GM21529 (cell line): Measurements from ENCODE around the gene TTLL4.
A peak's percentile ranks its signal among the peaks of the same experiment; 100 is the strongest.
"Not testable (repeated sequence)": the region's sequence is repeated elsewhere in the genome, so short reads cannot be mapped to it uniquely, and the experiment has no call there.

Experiments
- ATAC-seq: cut with Tn5 transposase; IDR thresholded peaks from one replicate; pipeline ENCODE4 v1.9.1; 2021; ENCODE audit not compliant: unreplicated experiment

Gene TTLL4, protein sequence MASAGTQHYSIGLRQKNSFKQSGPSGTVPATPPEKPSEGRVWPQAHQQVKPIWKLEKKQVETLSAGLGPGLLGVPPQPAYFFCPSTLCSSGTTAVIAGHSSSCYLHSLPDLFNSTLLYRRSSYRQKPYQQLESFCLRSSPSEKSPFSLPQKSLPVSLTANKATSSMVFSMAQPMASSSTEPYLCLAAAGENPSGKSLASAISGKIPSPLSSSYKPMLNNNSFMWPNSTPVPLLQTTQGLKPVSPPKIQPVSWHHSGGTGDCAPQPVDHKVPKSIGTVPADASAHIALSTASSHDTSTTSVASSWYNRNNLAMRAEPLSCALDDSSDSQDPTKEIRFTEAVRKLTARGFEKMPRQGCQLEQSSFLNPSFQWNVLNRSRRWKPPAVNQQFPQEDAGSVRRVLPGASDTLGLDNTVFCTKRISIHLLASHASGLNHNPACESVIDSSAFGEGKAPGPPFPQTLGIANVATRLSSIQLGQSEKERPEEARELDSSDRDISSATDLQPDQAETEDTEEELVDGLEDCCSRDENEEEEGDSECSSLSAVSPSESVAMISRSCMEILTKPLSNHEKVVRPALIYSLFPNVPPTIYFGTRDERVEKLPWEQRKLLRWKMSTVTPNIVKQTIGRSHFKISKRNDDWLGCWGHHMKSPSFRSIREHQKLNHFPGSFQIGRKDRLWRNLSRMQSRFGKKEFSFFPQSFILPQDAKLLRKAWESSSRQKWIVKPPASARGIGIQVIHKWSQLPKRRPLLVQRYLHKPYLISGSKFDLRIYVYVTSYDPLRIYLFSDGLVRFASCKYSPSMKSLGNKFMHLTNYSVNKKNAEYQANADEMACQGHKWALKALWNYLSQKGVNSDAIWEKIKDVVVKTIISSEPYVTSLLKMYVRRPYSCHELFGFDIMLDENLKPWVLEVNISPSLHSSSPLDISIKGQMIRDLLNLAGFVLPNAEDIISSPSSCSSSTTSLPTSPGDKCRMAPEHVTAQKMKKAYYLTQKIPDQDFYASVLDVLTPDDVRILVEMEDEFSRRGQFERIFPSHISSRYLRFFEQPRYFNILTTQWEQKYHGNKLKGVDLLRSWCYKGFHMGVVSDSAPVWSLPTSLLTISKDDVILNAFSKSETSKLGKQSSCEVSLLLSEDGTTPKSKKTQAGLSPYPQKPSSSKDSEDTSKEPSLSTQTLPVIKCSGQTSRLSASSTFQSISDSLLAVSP

DNA sequence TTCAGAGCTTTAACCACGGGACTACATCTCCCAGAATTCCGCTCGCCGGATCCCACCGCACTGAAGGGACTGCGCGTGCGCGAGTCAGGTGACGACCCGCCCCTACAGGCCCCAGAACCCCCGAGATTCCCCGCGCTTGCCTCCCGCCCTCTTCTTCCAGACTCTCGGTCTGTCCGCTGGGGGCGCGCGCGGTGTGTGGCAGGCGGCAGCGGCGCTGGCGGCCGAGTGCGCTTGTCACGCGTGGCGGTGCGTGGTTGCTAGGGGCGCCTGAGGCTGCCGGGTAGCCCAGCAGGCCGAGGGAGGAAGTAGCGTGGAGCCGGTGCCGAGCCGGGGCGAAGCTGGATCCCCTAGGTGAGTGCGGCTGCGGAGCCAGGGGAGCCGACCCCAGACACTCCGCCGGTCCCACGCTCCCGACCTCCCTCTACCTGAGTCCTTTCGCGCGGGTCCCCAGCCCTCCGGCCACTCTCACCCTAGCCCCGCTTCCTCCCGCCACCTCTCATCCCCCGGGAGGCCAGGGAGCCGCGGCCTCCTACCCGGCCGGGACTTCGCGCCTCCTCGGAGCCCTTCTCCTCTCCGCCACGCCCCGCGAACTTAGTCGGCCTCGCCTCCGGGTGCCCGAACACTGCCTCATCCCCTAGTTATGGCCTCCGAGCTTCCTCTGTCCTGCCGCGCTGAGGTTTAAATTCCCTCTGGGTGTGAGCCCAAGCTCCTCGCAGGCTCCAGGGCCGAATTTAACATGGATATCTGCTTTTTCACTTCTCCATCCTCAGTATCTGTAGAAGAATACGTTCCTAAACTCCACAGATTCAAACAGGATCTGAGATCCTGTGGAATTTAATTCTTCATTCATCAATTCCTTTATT, at the start of gene TTLL4:
Gene TTLL4, plus strand, starts transcription at position 149 of the 863 bp plus-strand sequence. CDS start 26,842 bp downstream, outside the sequence.
- ATAC-seq = peak; percentile 87

DNA sequence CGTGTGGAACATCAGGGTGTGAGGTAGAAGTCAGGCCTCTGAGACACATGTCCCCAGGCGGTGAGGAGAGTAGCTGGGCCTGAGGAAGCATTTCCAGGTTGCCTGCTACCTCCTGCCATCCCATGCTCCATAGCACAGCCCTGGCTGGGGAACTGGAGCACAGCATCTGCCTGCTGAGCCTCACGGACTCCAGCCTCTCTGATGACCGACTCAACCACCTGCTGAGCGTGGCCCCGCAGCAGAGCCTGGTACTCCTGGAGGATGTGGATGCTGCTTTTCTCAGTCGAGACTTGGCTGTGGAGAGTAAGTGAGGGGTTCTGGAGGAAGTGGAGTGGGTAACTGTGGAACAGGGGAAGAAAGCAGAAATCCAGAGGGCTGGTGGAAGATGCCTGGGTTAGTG, 48.3 kb upstream of the TTLL4 start:
- no peak for ATAC-seq

DNA sequence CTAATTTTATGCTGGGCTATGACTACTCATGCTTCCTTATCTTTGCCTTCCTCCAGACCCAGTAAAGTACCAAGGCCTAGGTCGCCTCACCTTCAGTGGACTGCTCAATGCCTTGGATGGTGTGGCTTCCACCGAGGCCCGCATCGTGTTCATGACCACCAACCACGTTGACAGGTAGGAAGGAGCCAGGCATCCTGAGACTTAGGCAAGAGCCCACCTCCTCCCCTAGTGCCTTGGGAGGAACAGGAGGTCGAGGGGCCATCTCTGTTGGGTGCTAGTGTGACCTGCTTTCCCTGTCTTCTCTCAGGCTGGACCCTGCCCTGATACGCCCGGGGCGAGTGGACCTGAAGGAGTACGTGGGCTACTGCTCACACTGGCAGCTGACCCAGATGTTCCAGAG, 47.8 kb upstream of the TTLL4 start:
- no peak for ATAC-seq

DNA sequence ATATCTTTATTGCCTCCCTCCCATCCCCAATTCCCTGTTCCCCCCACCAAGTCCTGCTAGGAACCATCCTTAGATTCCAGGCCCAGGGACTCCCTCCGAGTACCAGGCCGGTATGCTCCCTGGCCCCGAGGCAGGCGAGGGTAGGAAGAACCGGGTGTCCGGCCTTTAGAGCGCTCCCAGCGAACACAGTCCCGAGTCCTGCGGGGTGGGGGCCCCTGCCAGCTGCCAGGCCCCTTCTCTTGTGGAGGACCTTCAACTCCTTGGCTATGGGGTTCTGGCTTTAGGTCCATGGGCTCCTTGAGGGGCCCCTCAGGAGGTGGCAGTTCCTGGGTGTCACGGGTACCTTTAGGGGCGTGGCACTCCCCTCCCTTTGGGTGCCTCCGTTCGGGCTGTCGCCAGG, 46.7 kb upstream of the TTLL4 start:
- no peak for ATAC-seq

DNA sequence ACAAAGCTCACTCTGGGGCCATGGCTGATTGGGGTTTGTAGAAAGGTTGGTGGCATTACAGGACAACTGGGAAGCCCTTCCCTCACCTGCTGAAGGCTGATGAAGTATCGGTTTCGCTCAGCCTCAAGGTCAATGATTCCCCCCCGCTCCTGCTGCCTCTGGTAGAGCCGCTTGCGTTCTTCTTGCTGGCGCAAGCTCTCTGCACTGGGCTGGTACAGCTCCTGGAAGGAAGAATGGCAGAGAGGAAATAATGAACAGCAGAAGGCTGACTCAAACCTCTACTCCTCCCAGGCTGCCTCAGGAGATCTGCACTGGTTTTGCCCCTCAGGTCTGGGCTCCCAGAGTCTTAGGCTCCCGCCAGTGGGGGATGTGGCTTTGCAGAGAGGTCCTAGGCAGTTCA, 46.0 kb upstream of the TTLL4 start:
- no peak for ATAC-seq

DNA sequence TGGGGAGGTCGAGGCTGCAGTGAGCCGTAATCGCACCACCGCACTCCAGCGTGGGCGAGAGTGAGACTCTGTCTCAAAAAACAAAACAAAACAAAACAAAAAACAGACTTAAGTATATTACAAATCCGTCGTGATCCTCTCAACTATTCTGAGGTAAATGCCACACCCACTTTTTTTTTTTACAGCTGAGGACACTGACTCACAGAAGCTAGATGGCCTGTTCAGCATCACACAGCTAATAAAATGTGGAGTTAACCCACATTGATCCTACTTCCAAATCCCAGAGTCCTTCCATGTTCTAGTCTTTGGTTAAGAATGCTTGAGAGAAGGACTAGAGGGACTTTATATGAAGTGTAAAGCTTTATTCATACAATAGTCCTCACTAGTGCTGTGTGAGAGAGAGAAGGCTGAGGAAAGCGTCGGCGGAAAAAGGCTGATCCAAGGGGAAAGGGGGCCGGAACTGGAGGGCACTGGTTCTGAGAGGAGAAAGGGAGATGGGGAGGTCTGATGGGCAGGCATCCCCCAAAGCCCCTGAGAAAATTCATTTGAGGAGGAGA, 39.5 kb upstream of the TTLL4 start:
- ATAC-seq = no peak

DNA sequence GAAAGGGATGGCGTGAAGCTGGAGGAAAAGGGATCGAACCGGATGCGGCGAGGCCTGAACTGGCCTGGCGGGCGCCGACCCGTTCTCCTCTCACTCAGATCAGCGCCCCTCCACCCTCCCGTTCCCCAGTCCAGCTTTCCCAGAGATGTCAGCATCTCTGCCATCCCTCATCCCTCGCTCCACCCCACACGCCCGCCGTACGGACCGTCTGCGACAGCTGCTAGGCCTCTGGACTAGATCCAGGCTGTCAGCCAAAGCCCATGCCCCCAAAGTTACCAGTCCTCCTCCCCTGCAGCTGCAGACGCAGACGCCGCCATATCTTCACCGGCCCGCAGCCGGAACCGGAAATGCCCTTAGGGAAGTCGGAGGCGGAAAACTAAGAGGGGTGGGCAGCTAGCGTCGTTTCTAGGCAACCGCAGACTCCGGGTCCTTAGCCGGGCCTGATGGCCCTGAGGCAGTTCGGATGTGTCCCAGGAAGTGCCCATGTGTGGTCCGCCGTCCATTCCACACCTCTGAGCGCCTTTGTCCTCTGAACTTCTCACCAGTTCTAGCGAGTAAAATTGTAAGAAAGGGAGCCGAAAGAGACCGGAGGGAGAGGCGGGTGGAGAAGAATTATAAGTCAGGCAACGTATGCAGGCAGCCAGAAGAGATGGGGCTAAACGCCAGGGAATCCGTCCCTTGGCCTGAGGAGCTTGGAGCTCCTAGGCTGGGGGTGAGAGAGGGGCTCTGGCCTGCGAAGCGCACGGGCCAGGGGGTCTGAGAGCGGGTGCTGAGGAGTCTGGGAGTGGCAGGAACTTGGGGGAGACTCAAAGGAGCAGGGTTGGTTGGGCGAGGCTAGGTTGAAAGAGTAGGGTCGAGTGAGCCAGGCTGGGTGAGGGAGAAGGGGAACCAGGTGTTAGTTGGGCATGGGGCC, 38.7 kb upstream of the TTLL4 start, which contains the start of the genes RNF25 and STK36:
Gene RNF25, minus strand, starts transcription at position 349 of the 913 bp plus-strand sequence. Its CDS starts 32 bp downstream, at position 317.
Gene STK36, plus strand, starts transcription at position 433 of the 913 bp plus-strand sequence. CDS start 744 bp downstream, outside the sequence.
- peak; percentile 97 for ATAC-seq

DNA sequence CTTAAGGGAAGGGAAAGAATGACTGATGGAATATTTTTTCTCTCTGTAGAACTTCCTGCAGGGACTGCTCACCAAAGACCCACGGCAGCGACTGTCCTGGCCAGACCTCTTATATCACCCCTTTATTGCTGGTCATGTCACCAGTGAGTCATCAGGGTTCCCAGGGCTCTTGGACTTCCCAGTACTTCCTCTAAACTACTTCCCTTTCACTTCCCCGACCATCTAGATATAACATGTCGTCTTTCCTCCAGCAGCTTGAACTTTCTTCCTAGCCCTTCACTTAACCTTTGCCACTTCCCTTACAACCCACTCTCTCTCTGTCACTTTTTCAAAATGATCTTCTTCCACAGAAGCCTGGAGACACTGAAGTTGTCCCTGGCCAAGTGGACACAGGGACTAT, 31.5 kb upstream of the TTLL4 start:
- ATAC-seq = no peak

DNA sequence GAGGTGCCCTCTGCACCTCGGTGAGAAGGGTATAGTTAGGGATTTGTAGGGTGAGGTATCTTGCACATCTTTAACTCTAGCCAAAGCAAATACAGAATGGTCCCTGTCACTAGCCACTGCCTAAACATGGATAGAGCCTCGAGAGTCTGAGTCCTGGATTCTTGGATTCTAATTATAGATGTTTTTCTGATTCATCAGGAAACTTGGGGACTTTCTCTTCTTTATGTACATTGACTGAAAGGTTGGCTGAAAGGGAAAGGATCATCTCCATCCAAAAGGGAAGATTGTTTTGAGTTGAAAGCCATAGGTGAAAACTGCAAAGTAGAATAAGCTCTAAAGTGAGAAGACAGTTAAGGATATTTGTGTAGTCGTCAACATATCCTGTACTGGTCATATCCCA, 30.6 kb upstream of the TTLL4 start:
- ATAC-seq = no peak

DNA sequence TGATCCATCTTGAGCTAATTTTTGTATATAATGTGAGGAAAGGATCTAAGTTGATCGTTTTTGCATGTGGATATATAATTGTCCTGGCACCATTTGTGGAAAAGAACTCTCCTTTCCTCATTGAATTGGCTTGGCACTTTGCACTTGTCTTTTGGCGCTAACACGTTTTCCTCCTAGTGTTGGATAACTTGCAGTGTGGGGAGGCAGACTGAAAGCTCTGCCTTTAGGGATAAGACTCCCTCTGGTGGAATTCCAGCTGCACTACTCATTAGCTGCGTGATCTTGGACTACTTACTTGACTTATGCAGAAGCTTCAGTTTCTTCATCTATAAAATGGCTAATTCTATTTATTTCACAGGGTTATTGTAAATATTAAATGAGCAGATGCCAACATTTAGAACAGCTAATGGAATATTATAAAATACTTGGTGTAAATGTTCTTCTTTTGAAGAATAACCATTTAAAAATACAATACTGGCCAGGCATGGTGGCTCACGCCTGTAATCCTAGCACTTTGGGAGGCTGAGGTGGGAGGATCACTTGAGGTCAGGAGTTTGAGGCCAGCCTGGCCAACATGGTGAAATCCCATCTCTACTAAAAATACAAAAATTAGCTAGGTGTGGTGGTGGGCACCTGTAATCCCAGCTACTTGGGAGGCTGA, 23.1 kb upstream of the TTLL4 start:
- not testable (repeated sequence) for ATAC-seq

DNA sequence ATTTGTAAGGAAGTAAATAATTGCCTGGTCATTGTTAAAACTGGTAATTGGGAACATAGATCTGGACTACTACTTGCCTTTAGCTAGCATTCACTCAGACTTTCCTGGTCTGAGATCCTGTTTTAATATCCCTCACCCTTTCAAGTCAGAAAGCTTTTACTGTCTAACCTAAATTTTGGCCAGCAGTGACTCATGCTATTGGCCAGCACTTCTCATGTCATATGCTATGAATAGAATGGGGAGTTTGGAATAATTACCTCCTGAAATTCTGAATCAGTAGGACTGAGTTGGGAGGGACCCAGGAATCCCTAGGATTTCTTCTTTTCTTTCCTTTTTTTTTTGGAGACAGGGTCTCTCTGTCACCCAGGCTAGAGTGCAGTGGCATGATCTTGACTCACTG, 19.4 kb upstream of the TTLL4 start:
- ATAC-seq = no peak

DNA sequence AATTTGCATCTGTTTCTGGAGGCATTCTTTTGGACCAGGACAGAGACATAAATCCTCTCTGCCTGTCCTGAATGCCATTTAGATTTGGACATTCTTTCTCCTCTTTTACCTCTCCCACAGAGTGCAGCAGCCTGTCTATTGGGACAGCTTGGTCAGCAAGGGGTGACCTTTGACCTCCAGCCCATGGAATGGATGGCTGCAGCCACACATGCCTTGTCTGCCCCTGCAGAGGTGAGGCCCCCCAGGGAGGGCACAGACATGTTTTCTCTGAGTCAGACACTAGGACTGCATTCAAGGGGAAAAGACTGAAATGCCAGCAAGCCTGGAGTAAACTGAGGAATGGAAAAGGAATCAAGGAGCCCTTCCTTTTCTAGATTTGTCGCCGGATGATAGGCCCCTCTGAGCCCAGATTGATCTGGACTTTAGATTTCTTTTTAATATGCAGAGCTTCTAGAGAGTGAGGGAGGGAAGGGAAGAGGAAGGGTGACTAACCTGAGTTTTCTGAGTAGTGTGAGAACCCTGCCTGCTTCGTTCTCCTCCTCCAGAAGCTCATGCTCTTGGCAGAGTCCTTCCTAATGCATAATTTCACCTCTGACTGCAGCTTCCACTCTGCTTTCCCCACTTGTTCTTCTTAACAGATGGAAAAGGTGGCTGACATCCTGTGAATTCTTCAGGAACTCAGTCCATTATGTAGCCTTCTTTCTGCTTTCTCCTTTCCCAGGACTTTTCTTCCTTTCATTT, 16.1 kb upstream of the TTLL4 start:
- no peak for ATAC-seq

DNA sequence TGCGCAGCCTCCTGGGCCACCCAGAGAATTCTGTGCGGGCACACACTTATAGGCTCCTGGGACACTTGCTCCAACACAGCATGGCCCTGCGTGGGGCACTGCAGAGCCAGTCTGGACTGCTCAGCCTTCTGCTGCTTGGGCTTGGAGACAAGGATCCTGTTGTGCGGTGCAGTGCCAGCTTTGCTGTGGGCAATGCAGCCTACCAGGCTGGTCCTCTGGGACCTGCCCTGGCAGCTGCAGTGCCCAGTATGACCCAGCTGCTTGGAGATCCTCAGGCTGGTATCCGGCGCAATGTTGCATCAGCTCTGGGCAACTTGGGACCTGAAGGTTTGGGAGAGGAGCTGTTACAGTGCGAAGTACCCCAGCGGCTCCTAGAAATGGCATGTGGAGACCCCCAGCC, 11.8 kb upstream of the TTLL4 start:
- no peak for ATAC-seq

DNA sequence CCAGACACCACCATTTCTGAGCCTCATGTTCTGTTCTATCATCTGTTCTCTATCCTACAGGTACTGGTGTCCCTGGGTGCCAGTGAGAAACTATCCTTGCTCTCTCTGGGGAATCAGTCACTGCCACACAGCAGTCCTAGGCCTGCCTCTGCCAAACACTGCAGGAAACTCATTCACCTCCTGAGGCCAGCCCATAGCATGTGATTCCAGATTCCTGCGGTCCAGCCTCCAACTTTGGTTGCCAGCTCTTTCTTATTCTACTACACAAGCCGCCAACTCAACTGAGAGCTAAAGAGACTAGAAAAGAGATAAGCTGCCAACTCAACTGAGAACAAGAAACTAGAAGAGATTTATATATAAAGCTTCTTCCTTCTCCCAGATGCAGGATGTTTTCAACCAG, 8.8 kb upstream of the TTLL4 start:
- ATAC-seq = no peak

DNA sequence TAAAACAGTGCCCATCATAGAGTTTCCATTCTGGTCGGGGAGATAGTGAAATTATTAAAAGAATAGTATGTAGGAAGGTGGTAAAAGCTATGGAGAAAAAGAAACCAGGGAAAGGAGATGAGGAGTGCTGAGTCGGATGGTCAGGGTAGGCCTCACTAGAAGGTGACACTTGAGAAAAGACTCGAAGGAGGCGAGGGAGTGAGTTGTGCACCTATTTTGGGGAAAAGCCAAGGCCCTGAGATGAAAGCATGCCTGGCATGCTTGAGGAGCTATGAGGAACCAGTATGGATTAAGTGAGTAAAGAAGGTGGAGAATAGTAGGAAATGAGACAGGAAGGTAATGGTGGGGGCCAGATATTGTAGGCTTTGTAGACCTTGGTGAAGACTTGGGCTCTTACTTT, 7.3 kb upstream of the TTLL4 start:
- ATAC-seq = no peak

DNA sequence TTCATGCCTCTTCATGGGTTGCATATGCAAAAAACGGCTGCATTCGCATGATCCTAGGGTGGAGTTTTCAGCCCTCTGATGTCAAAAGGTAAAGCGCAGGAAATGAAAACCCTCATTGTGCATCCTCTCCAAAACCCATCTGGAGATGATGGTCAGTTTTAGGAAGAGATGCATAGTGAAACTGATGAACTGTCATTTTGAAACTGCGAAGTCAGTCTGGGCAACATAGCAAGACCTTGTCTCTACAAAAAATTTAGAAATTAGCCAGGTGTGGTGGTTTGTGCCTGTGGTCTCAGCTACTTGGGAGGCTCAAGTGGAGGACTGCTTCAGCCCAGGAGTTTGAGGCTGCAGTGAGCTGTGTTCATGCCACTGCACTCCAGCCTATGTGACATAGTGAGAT, 2.5 kb upstream of the TTLL4 start:
- ATAC-seq = no peak

DNA sequence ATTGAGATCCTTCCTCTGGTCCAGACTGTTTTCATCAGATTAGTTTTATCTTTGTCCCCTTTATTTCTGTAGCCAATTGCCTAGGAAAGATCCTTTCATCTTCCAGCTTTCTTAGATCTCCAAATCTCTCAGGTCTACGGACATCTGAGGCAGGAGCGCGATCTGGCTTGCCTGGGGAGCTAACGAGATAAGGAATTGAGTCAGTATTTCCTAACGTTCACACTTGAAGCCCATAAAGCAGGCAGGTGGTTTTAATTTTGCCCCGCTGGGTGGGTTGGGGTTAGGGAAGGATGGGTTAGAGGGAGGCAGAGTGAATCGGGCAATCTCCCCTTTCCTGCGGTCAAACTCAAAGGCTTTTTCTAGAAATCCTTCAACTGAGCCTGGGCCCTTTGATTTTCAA, 727 bp upstream of the TTLL4 start:
- no peak for ATAC-seq

DNA sequence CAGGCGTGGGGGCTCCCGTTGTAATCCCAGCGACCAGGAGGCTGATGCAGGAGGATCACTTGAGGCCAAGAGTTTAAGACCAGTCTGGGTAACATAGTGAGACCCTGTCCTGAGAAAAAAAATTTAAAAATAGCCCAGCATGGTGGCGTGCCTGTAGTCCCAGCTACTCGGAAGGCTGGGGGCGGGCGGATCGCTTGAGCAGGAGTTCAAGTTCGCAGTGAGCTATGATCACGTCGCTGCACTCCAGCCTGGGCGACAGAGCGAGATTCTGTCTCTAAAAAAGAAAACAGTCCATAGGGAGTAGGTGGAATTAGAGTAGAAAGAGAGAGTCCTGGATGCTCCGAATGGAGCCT, 325 bp upstream of the TTLL4 start:
- ATAC-seq = no peak
